ENCODE results near the gene FAM83B. TPM values are rescaled to one million over a fixed set of nuclear protein-coding genes. Genes with fewer than 3 reads are reported as not detected.

The FAM83B gene
- total and polyA plus RNA-seq, 10 of the 15 experiments (the other 5 are each of a cell fraction or from before 2014, with no cell fraction given), result 0.05 TPM; not detected in 9

DNA sequence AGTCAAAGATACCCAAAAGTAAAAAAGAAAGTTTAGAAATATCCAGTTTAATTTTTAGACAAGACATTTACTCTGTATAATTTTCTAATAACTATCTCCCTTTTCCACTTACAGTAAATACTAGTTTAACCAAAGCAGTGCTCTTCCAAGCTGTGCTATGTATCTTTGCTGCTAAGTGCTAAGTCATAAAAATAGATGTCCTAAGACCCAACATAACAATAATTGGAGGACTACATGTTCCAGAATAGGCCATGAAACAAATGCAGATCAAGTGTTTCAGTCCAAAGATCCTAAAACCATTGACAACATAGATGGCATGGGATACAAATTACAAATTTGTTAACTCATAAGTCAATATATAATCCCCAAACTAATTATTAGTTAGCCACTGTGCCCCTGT is 111.1 kb downstream of the FAM83B start:
- FAIRE-seq, result no peak
- H3K27me3 ChIP-seq (replicated peaks in 1 of 2; ENCODE audit: control insufficient read depth in 2 of 2, insufficient read depth in 2 of 2, low read length in 1 of 2), result no peaks in the 10 kb centered on the region
- no peak overlapping the region for H3K9ac ChIP-seq (ENCODE audit: control insufficient read depth, insufficient read depth, low read length)
- BruUV-seq (replicated peaks), result no TSS peak
- H3K9me3 ChIP-seq (replicated peaks; ENCODE audit: control insufficient read depth, insufficient read depth, low read length), result no peaks in the 10 kb centered on the region
- H3K4me1 ChIP-seq (ENCODE audit: control insufficient read depth, insufficient read depth, low read length), result no peaks in the 10 kb centered on the region
- intact Hi-C loops (cut with micrococcal nuclease; ENCODE audit: unreplicated experiment) (no loop called here), in situ Hi-C loops (cut with MboI) (no loop called here)
- H3K36me3 ChIP-seq (ENCODE audit: control insufficient read depth in 2 of 2, insufficient read depth in 2 of 2, low read length in 1 of 2), result no peaks in the 10 kb centered on the region
- ATAC-seq, result no peak
- POLR2A ChIA-PET, result no interaction called here
- RAD21 ChIA-PET (ENCODE audit: unreplicated experiment), result no interaction called here
- H3K4me3 ChIP-seq, result no peak overlapping the region
- no peak overlapping the region for H3K27ac ChIP-seq (ENCODE audit: control insufficient read depth, insufficient read depth)
- SMC1A ChIA-PET (ENCODE audit: uncharacterized antibody, unreplicated experiment), result no interaction called here
- no peak for TF ChIP-seq ZNF217 (IDR thresholded peaks at IDR 0.05)
- no peak for TF ChIP-seq EED (IDR thresholded peaks at IDR 0.05; ENCODE audit: low read depth)
- no peak for TF ChIP-seq SREBF1 (IDR thresholded peaks at IDR 0.05; ENCODE audit: low read length)
- TF ChIP-seq, protein P1, sequence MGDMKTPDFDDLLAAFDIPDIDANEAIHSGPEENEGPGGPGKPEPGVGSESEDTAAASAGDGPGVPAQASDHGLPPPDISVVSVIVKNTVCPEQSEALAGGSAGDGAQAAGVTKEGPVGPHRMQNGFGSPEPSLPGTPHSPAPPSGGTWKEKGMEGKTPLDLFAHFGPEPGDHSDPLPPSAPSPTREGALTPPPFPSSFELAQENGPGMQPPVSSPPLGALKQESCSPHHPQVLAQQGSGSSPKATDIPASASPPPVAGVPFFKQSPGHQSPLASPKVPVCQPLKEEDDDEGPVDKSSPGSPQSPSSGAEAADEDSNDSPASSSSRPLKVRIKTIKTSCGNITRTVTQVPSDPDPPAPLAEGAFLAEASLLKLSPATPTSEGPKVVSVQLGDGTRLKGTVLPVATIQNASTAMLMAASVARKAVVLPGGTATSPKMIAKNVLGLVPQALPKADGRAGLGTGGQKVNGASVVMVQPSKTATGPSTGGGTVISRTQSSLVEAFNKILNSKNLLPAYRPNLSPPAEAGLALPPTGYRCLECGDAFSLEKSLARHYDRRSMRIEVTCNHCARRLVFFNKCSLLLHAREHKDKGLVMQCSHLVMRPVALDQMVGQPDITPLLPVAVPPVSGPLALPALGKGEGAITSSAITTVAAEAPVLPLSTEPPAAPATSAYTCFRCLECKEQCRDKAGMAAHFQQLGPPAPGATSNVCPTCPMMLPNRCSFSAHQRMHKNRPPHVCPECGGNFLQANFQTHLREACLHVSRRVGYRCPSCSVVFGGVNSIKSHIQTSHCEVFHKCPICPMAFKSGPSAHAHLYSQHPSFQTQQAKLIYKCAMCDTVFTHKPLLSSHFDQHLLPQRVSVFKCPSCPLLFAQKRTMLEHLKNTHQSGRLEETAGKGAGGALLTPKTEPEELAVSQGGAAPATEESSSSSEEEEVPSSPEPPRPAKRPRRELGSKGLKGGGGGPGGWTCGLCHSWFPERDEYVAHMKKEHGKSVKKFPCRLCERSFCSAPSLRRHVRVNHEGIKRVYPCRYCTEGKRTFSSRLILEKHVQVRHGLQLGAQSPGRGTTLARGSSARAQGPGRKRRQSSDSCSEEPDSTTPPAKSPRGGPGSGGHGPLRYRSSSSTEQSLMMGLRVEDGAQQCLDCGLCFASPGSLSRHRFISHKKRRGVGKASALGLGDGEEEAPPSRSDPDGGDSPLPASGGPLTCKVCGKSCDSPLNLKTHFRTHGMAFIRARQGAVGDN (IDR thresholded peaks at IDR 0.05), result no peak
- TF ChIP-seq ZNF207 (IDR thresholded peaks at IDR 0.05; ENCODE audit: borderline replicate concordance), result no peak
- TF ChIP-seq HDAC6 (IDR thresholded peaks at IDR 0.05; ENCODE audit: unreplicated experiment), result no peak
- TF ChIP-seq RUNX3 (IDR thresholded peaks at IDR 0.05; ENCODE audit: low read length), result no peak
- no peak for TF ChIP-seq SPI1 (IDR thresholded peaks at IDR 0.05; ENCODE audit: borderline replicate concordance, insufficient read depth, low read depth, low read length)
- DNase-seq (ENCODE audit: low read depth, low spot score), result no peak
- H2AFZ ChIP-seq (ENCODE audit: control insufficient read depth, low read depth, low read length), result no peak overlapping the region
- H3K4me2 ChIP-seq (ENCODE audit: control insufficient read depth, insufficient read depth), result no peak overlapping the region
- H4K20me1 ChIP-seq (ENCODE audit: control insufficient read depth, insufficient read depth), result no peaks in the 10 kb centered on the region
- no peaks in the 10 kb centered on the region for H3K79me2 ChIP-seq (ENCODE audit: control insufficient read depth, insufficient read depth, low read length)
- CTCF ChIA-PET, result no interaction called here

All from GM12878 (cell line).